Natural killer cell treated with Interleukin-12 subunit alpha and Interleukin-12 subunit beta and Interleukin-15 and Interleukin-18, amount 100 ng/mL, for 72 hours (primary cell): ENCODE results near the gene SYPL1. TPM values are rescaled to one million over a fixed set of nuclear protein-coding genes. Genes with fewer than 3 reads are reported as not detected.

Source experiments
- ATAC-seq, 2 donors: fragments of 150-1000 bp; cut with Tn5 transposase in 1 of 2; sonication (Bioruptor Pico), chemical (Tn5 transposase) in 1 of 2; 2 replicates each; pipeline ENCODE4 v1.10.0; 2021
- DNase-seq: peaks from one replicate; pipeline ENCODE4 v3.0.0; 2022; ENCODE audit warnings: low spot score
- H3K27ac Mint-ChIP-seq, 2 donors: 1 replicate in 1 of 2; 2 replicates in 1 of 2; pipeline ENCODE4 v1.8.0; 2022; ENCODE audit warnings: mixed read lengths in 2 of 2, mild to moderate bottlenecking in 1 of 2, moderate library complexity in 1 of 2
- H3K27me3 Mint-ChIP-seq, 2 donors: 1 replicate in 1 of 2; 2 replicates in 1 of 2; pipeline ENCODE4 v1.8.0; 2022; ENCODE audit warnings: mixed read lengths in 2 of 2
- H3K36me3 Mint-ChIP-seq: one replicate; pipeline ENCODE4 v1.8.0; 2022; ENCODE audit warnings: mixed read lengths
- H3K4me1 Mint-ChIP-seq, 2 donors: 1 replicate in 1 of 2; 2 replicates in 1 of 2; pipeline ENCODE4 v1.8.0; 2022; ENCODE audit warnings: low read depth in 2 of 2, mixed read lengths in 2 of 2, mild to moderate bottlenecking in 1 of 2
- H3K4me3 Mint-ChIP-seq: one replicate; pipeline ENCODE4 v1.8.0; 2022; ENCODE audit warnings: mixed read lengths
- H3K9me3 Mint-ChIP-seq: 2 replicates; pipeline ENCODE4 v1.8.0; 2022; ENCODE audit warnings: mixed read lengths
- total RNA-seq, 2 donors: library from RNA; stranded (reverse); gene quantifications; one replicate each; pipeline ENCODE4 v1.2.3, GENCODE V29; 2022

Gene SYPL1
- total RNA-seq, 2 donors from 2014 or later = 11.7 to 19.8 TPM

- DNase-seq (no peak), ATAC-seq (no peak)
- no peaks in the 10 kb centered on the region for H3K36me3 Mint-ChIP-seq
- H3K9me3 Mint-ChIP-seq = no peaks in the 10 kb centered on the region
- peaks cover 3 to 15% of the 10 kb centered on the region in 2 donors for H3K4me1 Mint-ChIP-seq
- H3K27ac Mint-ChIP-seq = no peak overlapping the region
- peaks cover 15 to 19% of the 10 kb centered on the region in 2 donors for H3K27me3 Mint-ChIP-seq
- H3K4me3 Mint-ChIP-seq = no peak overlapping the region
Observed at GRCh38 chr7:106064316-106064715, 47.8 kb downstream of the SYPL1 start.

- no peak for DNase-seq
- Mint-ChIP-seq H3K27me3 (peaks cover 12 to 13% of the 10 kb centered on the region in 2 donors), H3K4me3 (no peak overlapping the region), H3K4me1 (peaks cover 0 to 14% of the 10 kb centered on the region in 2 donors), H3K9me3 (no peaks in the 10 kb centered on the region), H3K36me3 (no peaks in the 10 kb centered on the region), H3K27ac (no peak overlapping the region)
- no peak for ATAC-seq
Observed at GRCh38 chr7:106063692-106064091, 48.4 kb downstream of the SYPL1 start.

GRCh38 chr7:106063024-106063423, 49.1 kb downstream of the SYPL1 start:
- Mint-ChIP-seq H3K4me1 (peaks cover under 1 to 14% of the 10 kb centered on the region in 2 donors), H3K4me3 (no peak overlapping the region), H3K27ac (no peak overlapping the region), H3K27me3 (peaks cover 7% of the 10 kb centered on the region in 2 donors), H3K9me3 (no peaks in the 10 kb centered on the region), H3K36me3 (no peaks in the 10 kb centered on the region)
- DNase-seq (no peak), ATAC-seq (no peak)

GRCh38 chr7:106062521-106062931, 49.6 kb downstream of the SYPL1 start:
- H3K4me3 Mint-ChIP-seq = no peak overlapping the region
- H3K4me1 Mint-ChIP-seq = peaks cover 5 to 18% of the 10 kb centered on the region in 2 donors
- H3K36me3 Mint-ChIP-seq = no peaks in the 10 kb centered on the region
- no peaks in the 10 kb centered on the region for H3K9me3 Mint-ChIP-seq
- peaks cover 7 to 12% of the 10 kb centered on the region in 2 donors for H3K27me3 Mint-ChIP-seq
- no peak overlapping the region for H3K27ac Mint-ChIP-seq
- ATAC-seq = no peak
- no peak for DNase-seq

- Mint-ChIP-seq H3K36me3 (no peaks in the 10 kb centered on the region), H3K27me3 (peaks cover 6 to 12% of the 10 kb centered on the region in 2 donors), H3K9me3 (no peaks in the 10 kb centered on the region), H3K27ac (no peak overlapping the region), H3K4me3 (no peak overlapping the region), H3K4me1 (peaks cover 5 to 18% of the 10 kb centered on the region in 2 donors)
- ATAC-seq (peak in 1 of 2 donors; percentile 29), DNase-seq (no peak)
Observed at GRCh38 chr7:106062006-106062405, 50.1 kb downstream of the SYPL1 start.

- Mint-ChIP-seq H3K27ac (no peak overlapping the region), H3K4me3 (no peak overlapping the region), H3K4me1 (peaks cover 5 to 18% of the 10 kb centered on the region in 2 donors), H3K9me3 (no peaks in the 10 kb centered on the region), H3K27me3 (peaks cover 6 to 12% of the 10 kb centered on the region in 2 donors), H3K36me3 (no peaks in the 10 kb centered on the region)
- no peak for DNase-seq
- no peak for ATAC-seq
Observed at GRCh38 chr7:106061301-106061979, 50.7 kb downstream of the SYPL1 start.

- Mint-ChIP-seq H3K27me3 (peaks cover 6 to 12% of the 10 kb centered on the region in 2 donors), H3K4me3 (no peak overlapping the region), H3K4me1 (peaks cover 5 to 18% of the 10 kb centered on the region in 2 donors), H3K27ac (no peak overlapping the region), H3K36me3 (no peaks in the 10 kb centered on the region), H3K9me3 (no peaks in the 10 kb centered on the region)
- no peak for ATAC-seq
- DNase-seq = no peak
Observed at GRCh38 chr7:106060394-106060920, 51.7 kb downstream of the SYPL1 start.

GRCh38 chr7:106059556-106059955, 52.6 kb downstream of the SYPL1 start:
- no peak for DNase-seq
- H3K27me3 Mint-ChIP-seq = peaks cover 6 to 12% of the 10 kb centered on the region in 2 donors
- no peak for ATAC-seq
- H3K4me3 Mint-ChIP-seq = no peak overlapping the region
- no peaks in the 10 kb centered on the region for H3K36me3 Mint-ChIP-seq
- peaks cover 5 to 18% of the 10 kb centered on the region in 2 donors for H3K4me1 Mint-ChIP-seq
- peak overlapping the region in 1 of 2 donors; percentile 25 for H3K27ac Mint-ChIP-seq
- H3K9me3 Mint-ChIP-seq = no peaks in the 10 kb centered on the region

- Mint-ChIP-seq H3K4me1 (peaks cover 5 to 18% of the 10 kb centered on the region in 2 donors), H3K27me3 (peaks cover 6 to 9% of the 10 kb centered on the region in 2 donors), H3K27ac (peak overlapping the region in 1 of 2 donors; percentile 25), H3K4me3 (no peak overlapping the region), H3K9me3 (no peaks in the 10 kb centered on the region), H3K36me3 (no peaks in the 10 kb centered on the region)
- ATAC-seq = no peak
- no peak for DNase-seq
Observed at GRCh38 chr7:106058928-106059324, 53.2 kb downstream of the SYPL1 start.

- no peaks in the 10 kb centered on the region for H3K9me3 Mint-ChIP-seq
- H3K27me3 Mint-ChIP-seq = peaks cover 6 to 9% of the 10 kb centered on the region in 2 donors
- DNase-seq = no peak
- no peak overlapping the region for H3K4me3 Mint-ChIP-seq
- peaks cover 5 to 18% of the 10 kb centered on the region in 2 donors for H3K4me1 Mint-ChIP-seq
- H3K27ac Mint-ChIP-seq = peak overlapping the region in 1 of 2 donors; percentile 28
- ATAC-seq = no peak
- no peaks in the 10 kb centered on the region for H3K36me3 Mint-ChIP-seq
Observed at GRCh38 chr7:106057962-106058927, 53.9 kb downstream of the SYPL1 start.

- DNase-seq (no peak), ATAC-seq (peak in 1 of 2 donors; percentile 26)
- Mint-ChIP-seq H3K9me3 (no peaks in the 10 kb centered on the region), H3K27me3 (peaks cover 5 to 6% of the 10 kb centered on the region in 2 donors), H3K4me3 (no peak overlapping the region), H3K27ac (peak overlapping the region in 1 of 2 donors; percentile 28), H3K4me1 (peaks cover 5 to 13% of the 10 kb centered on the region in 2 donors), H3K36me3 (no peaks in the 10 kb centered on the region)
Observed at GRCh38 chr7:106057204-106057961, 54.7 kb downstream of the SYPL1 start.

GRCh38 chr7:106056513-106057203, 55.5 kb downstream of the SYPL1 start:
- no peaks in the 10 kb centered on the region for H3K9me3 Mint-ChIP-seq
- peaks cover 5 to 6% of the 10 kb centered on the region in 2 donors for H3K27me3 Mint-ChIP-seq
- no peak overlapping the region for H3K27ac Mint-ChIP-seq
- peaks cover 5 to 10% of the 10 kb centered on the region in 2 donors for H3K4me1 Mint-ChIP-seq
- ATAC-seq = peak; percentile 88 to 90
- peak; percentile 69 for DNase-seq
- no peaks in the 10 kb centered on the region for H3K36me3 Mint-ChIP-seq
- no peak overlapping the region for H3K4me3 Mint-ChIP-seq
